Uterine smooth muscle cell (primary cell): ENCODE measurements around the gene DNAI4. TPM values are rescaled to one million over a fixed set of nuclear protein-coding genes. Genes with fewer than 3 reads are reported as not detected.

Experiments used
- total RNA-seq: library from RNA; depleted of rRNA; stranded (reverse); fragments of >200 nt; gene quantifications from 2 replicates; pipeline ENCODE4 v1.2.3, GENCODE V29; 2014

Gene DNAI4
- total RNA-seq = 3.3 and 7.2 TPM in 2 replicates

GRCh38 chr1:66924756-66925557 lies at the start of gene DNAI4, which contains the start of gene MIER1:
Gene DNAI4 (minus strand): TSS chr1:66924856. CDS start chr1:66924831, 25 bp downstream.
Gene MIER1 (plus strand): TSS chr1:66924990. CDS start chr1:66925029, 39 bp downstream.

Other genes with a start within 250 kb of the DNAI4 start
- 1.5 and 2.7 TPM in 2 replicates for gene DYNLT5, start 172.4 kb downstream of the DNAI4 start, total RNA-seq
- gene INSL5, start 123.6 kb downstream of the DNAI4 start, total RNA-seq = not detected in 2 replicates
- gene MIER1, start 134 bp upstream of the DNAI4 start, total RNA-seq = 37.2 and 42.0 TPM in 2 replicates
- 20.4 and 24.7 TPM in 2 replicates for gene SLC35D1, start 129.3 kb upstream of the DNAI4 start, total RNA-seq
- not detected in 2 replicates for gene C1orf141, start 210.1 kb upstream of the DNAI4 start, total RNA-seq
- under 0.01 TPM in 1 of 2 replicates, not detected in the other for gene IL23R, start 241.6 kb upstream of the DNAI4 start, total RNA-seq